ENCODE results near the gene RITA1.

GRCh38 chr12:113170926-113171325, 14.6 kb upstream of the RITA1 start:
- no peak for TF ChIP-seq CTCF (IDR thresholded peaks at IDR 0.05)
- TF ChIP-seq POLR2A (IDR thresholded peaks at IDR 0.05): no peak

All from right lobe of liver (tissue), 4 donors.